NK-92 treated with Interleukin-12 subunit alpha and Interleukin-12 subunit beta, amount 100 ng/mL, for 24 hours (cell line): ENCODE results near the gene PDP2.

Source experiments
- DNase-seq: peaks from one replicate; lab custom pipeline; 2025; lab: John Stamatoyannopoulos, UW

PDP2 gene

GRCh38 chr16:66903544-66904427 is 23.5 kb downstream of the PDP2 start:
- DNase-seq: no peak

GRCh38 chr16:66904428-66904845 is 24.1 kb downstream of the PDP2 start:
- no peak for DNase-seq

DNA sequence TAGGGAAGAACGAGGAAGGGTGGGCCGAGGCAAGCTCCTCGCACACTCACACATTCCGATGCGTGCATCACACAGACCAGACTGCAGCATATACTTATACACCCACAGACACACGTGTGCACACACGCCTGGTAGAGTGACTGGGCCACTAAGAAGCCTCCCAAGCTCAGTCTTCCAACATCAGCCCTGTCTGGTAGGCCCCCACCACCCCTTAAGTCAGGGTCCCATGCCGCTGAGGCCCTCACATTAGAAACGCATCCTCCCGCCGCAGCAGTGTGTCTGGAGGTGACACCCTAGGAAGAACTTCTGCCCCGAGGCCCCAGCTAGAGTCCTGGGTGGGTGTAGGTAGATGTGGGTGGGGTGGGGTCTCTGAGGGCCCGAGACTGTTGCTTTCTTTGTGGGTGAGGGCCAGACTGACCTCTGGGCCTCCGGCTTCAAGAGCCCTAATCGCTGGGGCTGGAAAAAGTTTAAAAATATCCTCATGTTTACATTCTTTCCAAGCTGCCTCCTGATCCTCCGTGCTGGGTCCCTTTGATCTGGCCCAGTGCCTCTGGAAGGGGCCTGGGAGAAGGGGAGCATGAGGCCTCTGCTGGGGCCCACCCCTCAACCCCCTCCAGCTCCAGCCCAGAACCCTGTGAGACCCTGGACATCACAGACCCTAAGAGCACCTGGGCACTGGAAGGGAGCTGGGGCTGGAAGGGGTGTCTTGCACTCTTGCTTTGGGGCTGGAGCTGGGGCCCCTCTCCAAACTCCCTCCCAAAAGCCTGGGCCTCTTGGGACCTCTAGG is 24.7 kb downstream of the PDP2 start:
- no peak for DNase-seq

- no peak for DNase-seq
These were observed 25.6 kb downstream of the PDP2 start for GRCh38 chr16:66905633-66906539.

DNA sequence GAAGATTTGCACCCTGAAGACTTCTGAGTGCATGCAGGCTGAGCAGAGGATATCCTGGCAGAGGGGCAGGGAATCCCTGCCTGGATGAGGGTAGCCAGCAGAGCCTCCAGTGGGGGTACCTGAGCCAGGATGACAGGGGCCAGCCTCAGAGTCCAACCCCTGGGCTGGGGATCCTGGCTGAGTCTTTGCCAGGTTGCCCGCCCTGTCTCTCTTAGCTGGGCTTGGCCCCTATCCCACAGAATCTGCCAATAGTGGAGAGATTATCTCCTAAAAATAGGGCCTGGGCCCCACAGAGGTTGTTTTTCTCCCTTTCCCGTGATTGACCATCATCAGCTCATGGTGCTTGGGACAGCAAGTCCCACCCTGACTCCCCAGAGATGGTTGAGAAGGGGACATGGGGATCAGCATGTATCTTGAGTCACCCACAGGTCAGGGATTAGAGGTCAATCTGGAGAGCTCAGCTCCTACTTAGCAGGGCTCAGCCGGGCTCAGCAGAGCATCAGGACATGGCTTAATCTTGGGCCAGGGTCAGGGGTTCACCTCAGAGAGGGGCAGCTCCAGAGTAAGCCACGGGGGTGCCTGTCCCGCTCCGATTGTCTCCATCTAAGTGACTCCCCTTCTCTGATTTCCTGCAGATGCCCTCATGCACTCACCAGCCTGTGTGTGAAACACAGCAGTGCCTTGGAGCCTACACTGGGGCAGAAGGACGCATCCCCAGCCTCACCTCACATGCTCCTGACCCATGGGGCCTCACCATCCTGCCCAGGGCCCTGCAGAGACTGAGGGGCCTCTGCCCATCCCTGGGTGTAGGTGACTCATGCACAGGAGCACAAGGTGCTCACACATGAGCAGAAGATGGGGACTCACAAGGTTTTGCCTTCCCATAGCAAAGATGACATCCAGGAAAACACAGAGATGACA is 26.9 kb downstream of the PDP2 start:
- DNase-seq: no peak

DNA sequence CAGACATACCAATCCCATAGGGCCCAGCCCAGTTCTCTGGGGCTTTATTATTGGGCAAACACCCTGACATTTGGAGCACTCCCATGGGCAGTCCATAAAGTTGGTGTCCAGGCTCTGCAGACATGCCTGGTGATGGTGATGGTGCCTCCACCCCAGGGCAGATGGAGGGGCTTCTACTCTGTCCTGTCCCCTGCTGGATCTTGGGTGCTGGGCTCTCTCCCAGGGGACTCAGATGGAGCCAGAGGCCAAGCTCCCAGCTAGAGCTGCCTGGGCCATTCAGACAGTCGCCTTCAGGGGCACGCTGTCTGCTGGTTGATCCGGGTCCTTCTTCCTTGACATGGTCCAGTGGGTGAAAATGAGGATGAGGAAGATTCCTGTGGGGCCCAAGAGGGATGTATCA is 27.8 kb downstream of the PDP2 start:
- no peak for DNase-seq

DNA sequence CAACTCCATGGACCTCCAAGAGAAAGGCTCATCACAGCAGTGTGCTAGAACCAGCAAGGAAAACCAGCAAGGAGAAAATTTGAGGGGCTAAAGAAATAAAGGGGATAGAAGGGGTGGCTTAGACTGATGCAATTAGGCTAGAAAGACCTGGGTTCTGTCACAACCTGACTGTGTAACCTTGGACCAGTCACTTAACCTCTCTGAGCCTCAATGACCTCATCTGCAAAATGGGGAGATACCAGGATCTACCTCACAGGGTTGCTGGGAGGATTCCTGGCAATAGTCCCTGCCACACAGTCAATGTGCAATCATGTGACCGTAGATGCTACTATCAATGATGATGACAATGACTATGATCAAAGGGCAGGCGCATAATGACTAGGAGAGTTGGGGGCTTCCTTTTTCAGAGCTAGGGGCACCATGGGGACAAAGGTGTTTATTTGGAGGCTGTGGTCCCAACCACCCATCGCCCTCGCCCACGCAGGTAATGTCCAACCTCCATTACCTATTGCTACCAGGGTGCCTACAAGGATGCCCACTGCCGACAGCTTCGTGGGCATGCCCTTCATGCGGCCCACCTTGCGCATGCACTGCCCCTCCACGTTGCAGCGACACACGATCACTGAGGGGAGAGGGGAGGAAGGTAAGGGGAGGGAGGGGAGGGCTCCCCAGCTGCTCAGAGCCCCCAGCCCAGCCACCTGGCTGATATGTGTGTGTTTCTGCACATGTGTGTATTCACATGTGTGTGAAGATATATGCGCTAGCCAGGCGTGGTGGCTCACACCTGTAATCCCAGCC is 28.6 kb downstream of the PDP2 start:
- DNase-seq: no peak

DNA sequence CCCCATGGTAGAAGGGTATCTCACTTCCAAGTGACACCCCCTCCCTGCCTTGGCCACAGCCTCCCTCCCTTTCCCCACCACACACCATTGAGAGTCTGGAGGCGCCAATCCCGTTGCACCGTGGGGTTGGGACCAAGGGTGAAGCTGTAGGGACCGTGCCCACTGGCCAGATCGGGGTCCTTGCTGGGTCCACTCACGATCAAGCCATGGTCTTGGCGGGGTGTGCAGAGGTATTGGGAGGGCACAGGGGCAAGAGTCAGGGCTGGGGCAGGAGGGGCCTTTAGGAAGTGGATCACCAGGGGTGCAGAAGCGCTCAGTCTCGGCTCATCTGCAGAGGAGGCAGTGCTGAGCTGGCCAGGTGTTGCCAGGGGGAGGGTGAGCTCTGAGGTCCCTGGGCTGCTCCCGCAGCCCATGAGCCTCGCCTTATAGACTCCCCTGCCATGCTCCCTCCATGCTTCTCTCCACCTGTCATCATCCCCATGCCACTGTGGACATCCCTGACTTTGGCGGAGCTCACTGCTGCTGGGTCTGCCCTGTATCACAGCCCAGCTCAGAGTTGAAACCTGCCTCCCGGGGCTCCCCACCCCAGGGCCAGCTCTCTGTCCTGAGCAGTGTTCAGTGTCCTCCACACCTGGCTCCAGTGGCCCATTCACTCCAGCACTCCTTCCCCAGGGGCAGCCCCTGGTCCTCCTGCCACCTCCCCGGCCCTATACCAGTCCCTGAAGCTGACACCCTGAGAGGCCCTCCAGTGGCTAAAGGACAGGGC is 30.0 kb downstream of the PDP2 start:
- no peak for DNase-seq

- DNase-seq: no peak
These were observed 30.8 kb downstream of the PDP2 start for GRCh38 chr16:66911112-66911511.

- no peak for DNase-seq
These were observed 31.5 kb downstream of the PDP2 start for GRCh38 chr16:66911801-66912200.

DNA sequence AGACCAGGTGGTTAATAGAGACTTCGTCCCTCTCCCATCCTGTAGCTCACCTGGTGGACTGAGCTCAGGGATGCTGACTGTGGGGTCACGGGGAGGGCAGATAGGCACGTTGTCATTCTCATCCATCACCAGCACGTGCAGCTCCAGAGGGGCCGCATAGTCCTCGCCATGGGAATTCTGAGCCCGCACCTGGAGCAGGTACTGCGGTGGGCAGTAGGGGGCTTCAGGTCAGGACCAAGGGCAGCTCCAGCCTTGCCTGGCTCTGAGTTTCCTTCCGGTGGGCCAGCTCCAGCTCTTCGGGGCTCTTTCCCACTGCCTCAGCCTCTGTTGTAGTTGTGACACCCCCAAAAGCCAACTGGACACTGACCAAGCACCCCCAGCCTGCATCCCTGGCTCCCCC is 32.8 kb downstream of the PDP2 start:
- no peak for DNase-seq

- no peak for DNase-seq
These were observed 33.4 kb downstream of the PDP2 start for GRCh38 chr16:66913711-66914110.

- no peak for DNase-seq
These were observed 34.2 kb downstream of the PDP2 start for GRCh38 chr16:66914541-66914940.

DNA sequence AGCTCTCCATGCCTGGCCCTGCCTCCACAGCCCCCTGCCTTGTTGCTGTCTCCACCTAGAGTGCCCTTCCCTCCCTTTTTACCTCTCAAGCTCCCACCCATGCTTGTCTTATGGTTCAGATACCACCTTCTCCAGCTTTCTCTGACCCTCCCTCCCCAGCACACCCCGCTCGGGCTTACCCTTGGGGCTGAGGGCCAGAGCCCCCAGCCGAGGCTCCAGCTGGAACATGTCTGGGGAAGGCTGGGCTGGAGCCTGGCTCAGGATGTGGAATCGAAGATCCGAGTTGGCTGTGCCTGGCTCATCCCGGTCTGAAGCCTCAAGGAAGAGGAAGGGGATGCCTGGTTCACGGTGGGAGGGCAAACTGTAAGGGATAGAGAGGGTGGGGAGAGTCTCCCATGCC is 34.7 kb downstream of the PDP2 start:
- no peak for DNase-seq

DNA sequence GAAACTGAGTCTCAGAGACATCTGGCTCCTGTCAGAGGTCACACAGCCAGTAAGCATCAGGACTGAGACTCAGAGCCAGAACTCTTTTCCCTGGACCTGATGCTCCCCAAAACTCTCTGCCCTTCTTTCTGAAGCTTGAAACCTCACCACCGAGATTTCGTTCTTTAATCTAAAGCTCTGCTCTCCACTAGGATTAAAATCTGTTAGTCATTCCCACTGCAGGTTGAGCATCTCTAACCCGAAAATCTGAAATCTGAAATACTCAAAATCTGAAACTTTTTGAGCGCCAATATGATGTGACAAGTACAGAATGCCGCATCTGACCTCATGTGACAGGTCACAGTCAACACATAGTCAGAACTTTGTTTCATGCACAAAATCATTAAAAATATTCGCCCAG is 36.2 kb downstream of the PDP2 start:
- DNase-seq: no peak

GRCh38 chr16:66917741-66918140 is 37.4 kb downstream of the PDP2 start:
- no peak for DNase-seq

- DNase-seq: no peak
These were observed 38.0 kb downstream of the PDP2 start for GRCh38 chr16:66918355-66918754.

DNA sequence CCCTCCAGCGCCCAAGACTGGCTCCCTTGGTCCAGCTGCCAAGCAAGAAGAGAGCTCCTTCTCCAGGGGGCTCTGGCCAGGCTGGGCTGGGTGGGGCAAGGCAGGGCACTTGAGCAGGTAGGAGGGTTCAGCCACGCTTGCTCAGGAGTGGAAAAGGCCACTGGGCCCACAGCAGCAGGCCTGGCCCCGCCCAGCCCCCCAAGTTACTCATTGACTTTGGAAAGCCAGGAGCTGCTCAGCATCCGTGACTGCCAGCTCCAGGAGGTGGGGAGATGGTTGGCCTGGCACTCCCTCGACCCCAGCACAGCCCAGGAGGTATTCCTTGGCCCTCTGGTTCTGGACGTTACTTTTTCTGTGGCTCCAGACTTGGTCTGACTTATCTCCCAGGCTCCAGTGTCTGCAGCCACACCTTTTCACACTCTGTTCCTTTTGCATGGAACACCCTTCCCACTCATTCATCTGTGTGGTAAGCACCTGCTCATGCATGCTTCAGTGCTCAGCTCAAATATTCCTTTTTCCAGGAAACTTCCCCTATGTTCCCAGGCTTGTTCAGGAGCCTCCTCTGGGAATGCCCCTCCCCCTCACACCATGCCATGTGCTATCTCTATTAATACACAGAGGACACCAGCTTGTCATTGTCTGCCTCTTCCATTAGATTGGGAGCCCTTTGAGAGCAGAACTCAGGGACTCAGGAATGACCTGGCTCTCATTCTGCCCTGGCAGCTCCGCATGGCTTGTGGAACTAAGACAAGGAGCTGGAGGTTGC is 38.7 kb downstream of the PDP2 start, which contains the start of gene CDH16:
Gene CDH16 (minus strand): TSS at position 83 of the 766 bp plus-strand sequence. CDS start 820 bp downstream, outside the sequence.
- no peak for DNase-seq
